Naive thymus-derived CD8-positive, alpha-beta T cell (primary cell): ENCODE measurements around the gene LIM2. TPM values are rescaled to one million over a fixed set of nuclear protein-coding genes. Genes with fewer than 3 reads are reported as not detected.

Experiments
- ATAC-seq, 2 donors: fragments of 150-1000 bp; cut with Tn5 transposase in 1 of 2; sonication (Bioruptor Pico), chemical (Tn5 transposase) in 1 of 2; 1 replicate in 1 of 2; 2 replicates in 1 of 2; pipeline ENCODE4 v1.10.0; 2021; ENCODE audit warnings: mild to moderate bottlenecking in 2 of 2, moderate library complexity in 2 of 2
- POLR2A ChIA-PET: fragments of 350-600 bp; sonication (Branson Sonifier 250); formaldehyde crosslinking; loops from one replicate; lab custom pipeline; 2021; ENCODE audit warnings: antibody characterized with exemption; lab: Charles Lee
- DNase-seq, 10 donors: peaks; one replicate each; pipeline versions ENCODE4 v3.0.0 to v3.0.0-alpha.2; 2020 to 2022
- H3K27ac Mint-ChIP-seq, 10 donors: one replicate each; pipeline ENCODE4 v1.8.0; 2020 to 2022; ENCODE audit warnings: mild to moderate bottlenecking in 10 of 10, mixed read lengths in 10 of 10, moderate library complexity in 4 of 10, inconsistent platforms in 1 of 10
- H3K27me3 Mint-ChIP-seq, 5 donors: one replicate each; pipeline ENCODE4 v1.8.0; 2021 to 2022; ENCODE audit warnings: mixed read lengths in 5 of 5
- H3K36me3 Mint-ChIP-seq, 3 donors: one replicate each; pipeline ENCODE4 v1.8.0; 2020 to 2022; ENCODE audit warnings: mixed read lengths in 3 of 3, mild to moderate bottlenecking in 2 of 3, inconsistent platforms in 1 of 3
- H3K4me1 Mint-ChIP-seq, 4 donors: one replicate each; pipeline ENCODE4 v1.8.0; 2021 to 2022; ENCODE audit warnings: mixed read lengths in 4 of 4
- H3K4me3 Mint-ChIP-seq, 10 donors: one replicate each; pipeline ENCODE4 v1.8.0; 2020 to 2022; ENCODE audit warnings: mild to moderate bottlenecking in 10 of 10, mixed read lengths in 10 of 10, moderate library complexity in 6 of 10, inconsistent platforms in 1 of 10
- H3K9me3 Mint-ChIP-seq, 9 donors: one replicate each; pipeline ENCODE4 v1.8.0; 2020 to 2022; ENCODE audit warnings: mixed read lengths in 9 of 9, mild to moderate bottlenecking in 3 of 9, inconsistent platforms in 1 of 9, moderate library complexity in 1 of 9
- polyA plus RNA-seq, 3 donors: library from polyadenylated mRNA; unstranded; fragments of 300-500 nt; fragmentation: Illumina TruSeq; gene quantifications; one replicate each; pipeline ENCODE4 v1.2.3, GENCODE V29; 2021
- total RNA-seq, 8 experiments: library from RNA in 2 of 8; stranded (reverse) in 2 of 8; gene quantifications; one replicate each; pipeline ENCODE4 v1.2.3 and lab custom pipeline; 2021 to 2026

The LIM2 gene
- total and polyA plus RNA-seq, 5 experiments from 2014 or later = 0.68 TPM; not detected in 4

GRCh38 chr19:51330366-51330765 is 57.4 kb downstream of the LIM2 start:
- H3K27me3 Mint-ChIP-seq = peaks cover 31 to 88% (median 55%) of the 10 kb centered on the region in 5 donors
- POLR2A ChIA-PET = no interaction called here
- ATAC-seq = no peak
- H3K36me3 Mint-ChIP-seq = peaks cover 3 to 18% (median 5%) of the 10 kb centered on the region in 3 donors
- no peak overlapping the region for H3K4me3 Mint-ChIP-seq
- no peak overlapping the region for H3K27ac Mint-ChIP-seq
- H3K4me1 Mint-ChIP-seq = peaks cover 7 to 9% (median 7%) of the 10 kb centered on the region in 4 donors
- no peak for DNase-seq
- H3K9me3 Mint-ChIP-seq = peaks cover 0 to 9% (median 0%) of the 10 kb centered on the region in 9 donors

Other genes starting within 250 kb of the LIM2 start
- gene SIGLEC7, start 245.7 kb downstream of the LIM2 start, total RNA-seq = not detected
- under 1 TPM in 1 of 3 donors, not detected in 2; 0.68 TPM for gene SIGLEC7, start 245.7 kb downstream of the LIM2 start, polyA plus RNA-seq
- gene CD33, start 162.9 kb downstream of the LIM2 start, total RNA-seq = under 1 TPM in 1 of 2 experiments, not detected in 1; 0.73 TPM
- gene CD33, start 162.9 kb downstream of the LIM2 start, polyA plus RNA-seq = under 1 TPM in 1 of 3 donors, not detected in 2; 0.16 TPM
- not detected for gene SIGLECL1, start 136.9 kb downstream of the LIM2 start, total RNA-seq
- not detected for gene SIGLECL1, start 136.9 kb downstream of the LIM2 start, polyA plus RNA-seq
- not detected for gene IGLON5, start 76.3 kb downstream of the LIM2 start, total RNA-seq
- gene IGLON5, start 76.3 kb downstream of the LIM2 start, polyA plus RNA-seq = not detected
- gene VSIG10L, start 45.8 kb downstream of the LIM2 start, total RNA-seq = under 1 TPM; 0.11 to 0.60 TPM
- under 1 TPM in 2 of 3 donors, not detected in 1; 0.10 to 0.21 TPM for gene VSIG10L, start 45.8 kb downstream of the LIM2 start, polyA plus RNA-seq
- gene ETFB, start 21.6 kb downstream of the LIM2 start, total RNA-seq = 10 to 100 TPM; 46.2 to 48.1 TPM
- gene ETFB, start 21.6 kb downstream of the LIM2 start, polyA plus RNA-seq = 100 to 1,000 TPM in 1 of 3 donors, 10 to 100 TPM in 2; 85.8 to 104 (median 91.5) TPM
- gene CLDND2, start 19.0 kb downstream of the LIM2 start, total RNA-seq = 1 to 10 TPM in 1 of 2 experiments, under 1 TPM in 1; 0.73 to 1.7 TPM
- gene CLDND2, start 19.0 kb downstream of the LIM2 start, polyA plus RNA-seq = not detected
- gene NKG7, start 15.3 kb downstream of the LIM2 start, total RNA-seq = 1 to 10 TPM; 3.8 to 5.6 TPM
- 1,000 to 10,000 TPM in 1 of 3 donors, 10 to 100 TPM in 2; 41.7 to 1,629 (median 63.8) TPM for gene NKG7, start 15.3 kb downstream of the LIM2 start, polyA plus RNA-seq
- gene C19orf84, start 2.6 kb upstream of the LIM2 start, total RNA-seq = not detected
- not detected for gene C19orf84, start 2.6 kb upstream of the LIM2 start, polyA plus RNA-seq
- gene SIGLEC10, start 29.7 kb upstream of the LIM2 start, total RNA-seq = 1 to 10 TPM in 1 of 2 experiments, under 1 TPM in 1; 0.68 to 1.2 TPM
- gene SIGLEC10, start 29.7 kb upstream of the LIM2 start, polyA plus RNA-seq = under 1 TPM; 0.06 to 0.24 (median 0.13) TPM
- gene SIGLEC8, start 70.5 kb upstream of the LIM2 start, total RNA-seq = not detected
- gene SIGLEC8, start 70.5 kb upstream of the LIM2 start, polyA plus RNA-seq = not detected
- gene CEACAM18, start 90.6 kb upstream of the LIM2 start, total RNA-seq = not detected
- not detected for gene CEACAM18, start 90.6 kb upstream of the LIM2 start, polyA plus RNA-seq
- gene SIGLEC12, start 113.8 kb upstream of the LIM2 start, total RNA-seq = not detected
- under 1 TPM in 1 of 3 donors, not detected in 2; 0.31 TPM for gene SIGLEC12, start 113.8 kb upstream of the LIM2 start, polyA plus RNA-seq
- gene SIGLEC6, start 143.7 kb upstream of the LIM2 start, total RNA-seq = under 1 TPM in 1 of 2 experiments, not detected in 1; 0.26 TPM
- gene SIGLEC6, start 143.7 kb upstream of the LIM2 start, polyA plus RNA-seq = not detected
- gene ZNF175, start 183.3 kb upstream of the LIM2 start, total RNA-seq = 10 to 100 TPM; 17.0 to 21.0 TPM
- 1 to 10 TPM; 1.9 to 3.7 (median 2.8) TPM for gene ZNF175, start 183.3 kb upstream of the LIM2 start, polyA plus RNA-seq
- not detected for gene SIGLEC5, start 242.4 kb upstream of the LIM2 start, total RNA-seq
- not detected for gene SIGLEC5, start 242.4 kb upstream of the LIM2 start, polyA plus RNA-seq